WTC11 (cell line): ENCODE data around the gene CTNNA2. TPM values are rescaled to one million over a fixed set of nuclear protein-coding genes. Genes with fewer than 3 reads are reported as not detected.

ENCODE experiments used
- ATAC-seq: fragments of 200-7000 bp; cut with Tn5 transposase; 2 replicates; pipeline ENCODE4 v1.10.0; 2021; ENCODE audit warnings: mild to moderate bottlenecking, moderate library complexity
- CTCF ChIA-PET: fragments of 300-600 bp; sonication (Branson Sonifier 250); formaldehyde crosslinking; loops from one replicate; lab custom pipeline; 2021; ENCODE audit warnings: antibody characterized with exemption; lab: Charles Lee
- POLR2A ChIA-PET: fragments of 350-600 bp; sonication (Branson Sonifier 250); formaldehyde crosslinking; loops from one replicate; lab custom pipeline; 2021; ENCODE audit warnings: antibody characterized with exemption; lab: Charles Lee
- DNase-seq: peaks from one replicate; pipeline ENCODE4 v3.0.0; 2021; ENCODE audit warnings: low spot score
- H3K27ac Mint-ChIP-seq: 2 replicates; pipeline ENCODE4 v1.8.0; 2021; ENCODE audit warnings: mixed read lengths
- H3K27me3 Mint-ChIP-seq: 2 replicates; pipeline ENCODE4 v1.8.0; 2021; ENCODE audit warnings: low read depth, mild to moderate bottlenecking, moderate library complexity, mixed read lengths
- H3K36me3 Mint-ChIP-seq: 2 replicates; pipeline ENCODE4 v1.8.0; 2021; ENCODE audit warnings: mixed read lengths
- H3K4me1 Mint-ChIP-seq: 2 replicates; pipeline ENCODE4 v1.8.0; 2022; ENCODE audit warnings: mixed read lengths
- H3K4me3 Mint-ChIP-seq: 2 replicates; pipeline ENCODE4 v1.8.0; 2021; ENCODE audit warnings: mild to moderate bottlenecking, moderate library complexity, mixed read lengths
- H3K9me3 Mint-ChIP-seq: 2 replicates; pipeline ENCODE4 v1.8.0; 2021; ENCODE audit warnings: mixed read lengths
- CREM ChIP-seq: sonication (generic); formaldehyde crosslinking; IDR thresholded peaks from 2 replicates; pipeline ENCODE4 v1.8.1; 2022; ENCODE audit warnings: mild to moderate bottlenecking, missing genetic modification reagents, moderate library complexity
- CTCF ChIP-seq: fragments of 200-600 bp; IDR thresholded peaks from 2 replicates; pipeline ENCODE4 v1.8.0; 2022; ENCODE audit warnings: antibody characterized with exemption
- E2F4 ChIP-seq: sonication (generic); formaldehyde crosslinking; IDR thresholded peaks from 2 replicates; pipeline ENCODE4 v1.8.1; 2022; ENCODE audit warnings: low read depth, mild to moderate bottlenecking, moderate library complexity, missing genetic modification reagents, borderline replicate concordance
- ETV6 ChIP-seq: sonication (generic); formaldehyde crosslinking; IDR thresholded peaks from 2 replicates; pipeline ENCODE4 v1.8.1; 2022; ENCODE audit warnings: mild to moderate bottlenecking, missing genetic modification reagents
- FOXJ3 ChIP-seq: sonication (generic); formaldehyde crosslinking; IDR thresholded peaks from 2 replicates; pipeline ENCODE4 v1.9.0; 2021; ENCODE audit warnings: missing genetic modification reagents, mild to moderate bottlenecking, borderline replicate concordance
- HMGXB4 ChIP-seq: sonication (generic); formaldehyde crosslinking; IDR thresholded peaks from 2 replicates; pipeline ENCODE4 v1.8.1; 2023; ENCODE audit warnings: mild to moderate bottlenecking, moderate library complexity, missing genetic modification reagents
- NFYB ChIP-seq: sonication (generic); formaldehyde crosslinking; conservative IDR thresholded peaks from 2 replicates; pipeline ENCODE4 v1.8.0; 2022; ENCODE audit warnings: low read depth, missing genetic modification reagents
- NR3C1 ChIP-seq: sonication (generic); formaldehyde crosslinking; conservative IDR thresholded peaks from 2 replicates; pipeline ENCODE4 v1.8.1; 2023; ENCODE audit warnings: low read depth, mild to moderate bottlenecking, missing genetic modification reagents
- OVOL2 ChIP-seq: fragments of 250-450 bp; sonication (Bioruptor Pico); IDR thresholded peaks from 2 replicates; pipeline ENCODE4 v1.9.0; 2021; ENCODE audit warnings: mild to moderate bottlenecking, borderline replicate concordance
- PRDM15 ChIP-seq: sonication (generic); formaldehyde crosslinking; IDR thresholded peaks from 2 replicates; pipeline ENCODE4 v1.8.0; 2022; ENCODE audit warnings: missing genetic modification reagents
- RELA ChIP-seq: sonication (generic); formaldehyde crosslinking; IDR thresholded peaks from 2 replicates; pipeline ENCODE4 v1.8.1; 2022; ENCODE audit warnings: missing genetic modification reagents, mild to moderate bottlenecking, borderline replicate concordance
- ZNF396 ChIP-seq: fragments of 250-450 bp; sonication (Bioruptor Pico); IDR thresholded peaks from 2 replicates; pipeline ENCODE4 v1.8.0; 2021; ENCODE audit warnings: mild to moderate bottlenecking, moderate library complexity, borderline replicate concordance
- ZNF423 ChIP-seq: fragments of 250-450 bp; sonication (Bioruptor Pico); IDR thresholded peaks from 2 replicates; pipeline ENCODE4 v2.1.2; 2022; ENCODE audit warnings: mild to moderate bottlenecking, moderate library complexity
- total RNA-seq: library from RNA; stranded (reverse); gene quantifications from 3 replicates; pipeline ENCODE4 v1.2.3, GENCODE V29; 2021
- TF ChIP-seq, protein P1 (sequence below): fragments of 250-450 bp; sonication (Bioruptor Pico); IDR thresholded peaks from 2 replicates; pipeline ENCODE4 v1.9.0; 2021; ENCODE audit warnings: mild to moderate bottlenecking
- TF ChIP-seq, protein P2 (sequence below): sonication (generic); formaldehyde crosslinking; IDR thresholded peaks from 2 replicates; pipeline ENCODE4 v1.8.1; 2023; ENCODE audit warnings: mild to moderate bottlenecking, missing genetic modification reagents, moderate library complexity
- TF ChIP-seq, protein P3 (sequence below): fragments of 250-450 bp; sonication (Bioruptor Pico); IDR thresholded peaks from 2 replicates; pipeline ENCODE4 v1.8.0; 2021; ENCODE audit warnings: mild to moderate bottlenecking
- TF ChIP-seq, protein P4 (sequence below): sonication (generic); formaldehyde crosslinking; IDR thresholded peaks from 2 replicates; pipeline ENCODE4 v1.8.1; 2022; ENCODE audit warnings: low read depth, missing genetic modification reagents, borderline replicate concordance

Gene CTNNA2
- total RNA-seq, 1 experiment from 2014 or later = 3.8 TPM

- TF ChIP-seq RELA (CRISPR knock-in tag) = no peak
- no peak for TF ChIP-seq FOXJ3
- TF ChIP-seq E2F4 (CRISPR knock-in tag) = no peak
Observed at GRCh38 chr2:79669714-79670113, 156.9 kb downstream of the CTNNA2 start (continued).

GRCh38 chr2:79670198-79670597 is 157.3 kb downstream of the CTNNA2 start:
- no peaks in the 10 kb centered on the region for H3K36me3 Mint-ChIP-seq
- ATAC-seq = peak; percentile 100
- no peak overlapping the region for H3K27ac Mint-ChIP-seq
- POLR2A ChIA-PET = no interaction called here
- peaks cover 26% of the 10 kb centered on the region for H3K4me1 Mint-ChIP-seq
- H3K27me3 Mint-ChIP-seq = no peaks in the 10 kb centered on the region
- DNase-seq = peak; percentile 88
- CTCF ChIA-PET = interaction anchor here (0.6 to 3.2 kb wide), 25 partner anchors 9 to 629 kb away, joined by 3 to 37 read pairs (median 4); partner anchors contain the start of gene CTNNA2
- TF ChIP-seq ETV6 (CRISPR knock-in tag) (0 out of 2 replicates have a peak, but pooled peaks have one; percentile 21), ZNF423 (peak; percentile 62; the same call in 1 of the 2 replicates), PRDM15 (CRISPR knock-in tag) (peak; percentile 97), CREM (no peak)
- TF ChIP-seq, protein P1, sequence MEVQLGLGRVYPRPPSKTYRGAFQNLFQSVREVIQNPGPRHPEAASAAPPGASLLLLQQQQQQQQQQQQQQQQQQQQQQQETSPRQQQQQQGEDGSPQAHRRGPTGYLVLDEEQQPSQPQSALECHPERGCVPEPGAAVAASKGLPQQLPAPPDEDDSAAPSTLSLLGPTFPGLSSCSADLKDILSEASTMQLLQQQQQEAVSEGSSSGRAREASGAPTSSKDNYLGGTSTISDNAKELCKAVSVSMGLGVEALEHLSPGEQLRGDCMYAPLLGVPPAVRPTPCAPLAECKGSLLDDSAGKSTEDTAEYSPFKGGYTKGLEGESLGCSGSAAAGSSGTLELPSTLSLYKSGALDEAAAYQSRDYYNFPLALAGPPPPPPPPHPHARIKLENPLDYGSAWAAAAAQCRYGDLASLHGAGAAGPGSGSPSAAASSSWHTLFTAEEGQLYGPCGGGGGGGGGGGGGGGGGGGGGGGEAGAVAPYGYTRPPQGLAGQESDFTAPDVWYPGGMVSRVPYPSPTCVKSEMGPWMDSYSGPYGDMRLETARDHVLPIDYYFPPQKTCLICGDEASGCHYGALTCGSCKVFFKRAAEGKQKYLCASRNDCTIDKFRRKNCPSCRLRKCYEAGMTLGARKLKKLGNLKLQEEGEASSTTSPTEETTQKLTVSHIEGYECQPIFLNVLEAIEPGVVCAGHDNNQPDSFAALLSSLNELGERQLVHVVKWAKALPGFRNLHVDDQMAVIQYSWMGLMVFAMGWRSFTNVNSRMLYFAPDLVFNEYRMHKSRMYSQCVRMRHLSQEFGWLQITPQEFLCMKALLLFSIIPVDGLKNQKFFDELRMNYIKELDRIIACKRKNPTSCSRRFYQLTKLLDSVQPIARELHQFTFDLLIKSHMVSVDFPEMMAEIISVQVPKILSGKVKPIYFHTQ (CRISPR knock-in tag) = no peak
- TF ChIP-seq, protein P2, sequence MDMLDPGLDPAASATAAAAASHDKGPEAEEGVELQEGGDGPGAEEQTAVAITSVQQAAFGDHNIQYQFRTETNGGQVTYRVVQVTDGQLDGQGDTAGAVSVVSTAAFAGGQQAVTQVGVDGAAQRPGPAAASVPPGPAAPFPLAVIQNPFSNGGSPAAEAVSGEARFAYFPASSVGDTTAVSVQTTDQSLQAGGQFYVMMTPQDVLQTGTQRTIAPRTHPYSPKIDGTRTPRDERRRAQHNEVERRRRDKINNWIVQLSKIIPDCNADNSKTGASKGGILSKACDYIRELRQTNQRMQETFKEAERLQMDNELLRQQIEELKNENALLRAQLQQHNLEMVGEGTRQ (CRISPR knock-in tag) = 0 out of 2 replicates have a peak, but pooled peaks have one; percentile 11
- TF ChIP-seq, protein P3, sequence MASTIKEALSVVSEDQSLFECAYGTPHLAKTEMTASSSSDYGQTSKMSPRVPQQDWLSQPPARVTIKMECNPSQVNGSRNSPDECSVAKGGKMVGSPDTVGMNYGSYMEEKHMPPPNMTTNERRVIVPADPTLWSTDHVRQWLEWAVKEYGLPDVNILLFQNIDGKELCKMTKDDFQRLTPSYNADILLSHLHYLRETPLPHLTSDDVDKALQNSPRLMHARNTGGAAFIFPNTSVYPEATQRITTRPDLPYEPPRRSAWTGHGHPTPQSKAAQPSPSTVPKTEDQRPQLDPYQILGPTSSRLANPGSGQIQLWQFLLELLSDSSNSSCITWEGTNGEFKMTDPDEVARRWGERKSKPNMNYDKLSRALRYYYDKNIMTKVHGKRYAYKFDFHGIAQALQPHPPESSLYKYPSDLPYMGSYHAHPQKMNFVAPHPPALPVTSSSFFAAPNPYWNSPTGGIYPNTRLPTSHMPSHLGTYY (CRISPR knock-in tag) = no peak
- no peak overlapping the region for H3K4me3 Mint-ChIP-seq
- H3K9me3 Mint-ChIP-seq = peaks cover 6% of the 10 kb centered on the region; the same call in 1 of the 2 replicates

GRCh38 chr2:79686884-79687283 is 174.0 kb downstream of the CTNNA2 start:
- H3K27me3 Mint-ChIP-seq = no peaks in the 10 kb centered on the region
- POLR2A ChIA-PET = interaction anchor here (0.7 kb wide), 1 partner anchor 275 kb away, joined by 4 read pairs; no protein-coding TSS in a partner anchor
- ATAC-seq = no peak
- no peak for DNase-seq
- no peak overlapping the region for H3K4me3 Mint-ChIP-seq
- peaks cover 2% of the 10 kb centered on the region for H3K36me3 Mint-ChIP-seq
- CTCF ChIA-PET = interaction anchor here (1.6 kb wide), 1 partner anchor 17 kb away, joined by 7 read pairs; no protein-coding TSS in a partner anchor
- peaks cover 9% of the 10 kb centered on the region for H3K9me3 Mint-ChIP-seq
- no peak overlapping the region for H3K27ac Mint-ChIP-seq
- peaks cover 5% of the 10 kb centered on the region; the same call in 1 of the 2 replicates for H3K4me1 Mint-ChIP-seq
- TF ChIP-seq OVOL2 (CRISPR knock-in tag) (no peak), CTCF (no peak), NFYB (CRISPR knock-in tag) (no peak), HMGXB4 (CRISPR knock-in tag) (no peak), NR3C1 (CRISPR knock-in tag) (no peak), ZNF396 (CRISPR knock-in tag) (no peak)
- TF ChIP-seq, protein P4, sequence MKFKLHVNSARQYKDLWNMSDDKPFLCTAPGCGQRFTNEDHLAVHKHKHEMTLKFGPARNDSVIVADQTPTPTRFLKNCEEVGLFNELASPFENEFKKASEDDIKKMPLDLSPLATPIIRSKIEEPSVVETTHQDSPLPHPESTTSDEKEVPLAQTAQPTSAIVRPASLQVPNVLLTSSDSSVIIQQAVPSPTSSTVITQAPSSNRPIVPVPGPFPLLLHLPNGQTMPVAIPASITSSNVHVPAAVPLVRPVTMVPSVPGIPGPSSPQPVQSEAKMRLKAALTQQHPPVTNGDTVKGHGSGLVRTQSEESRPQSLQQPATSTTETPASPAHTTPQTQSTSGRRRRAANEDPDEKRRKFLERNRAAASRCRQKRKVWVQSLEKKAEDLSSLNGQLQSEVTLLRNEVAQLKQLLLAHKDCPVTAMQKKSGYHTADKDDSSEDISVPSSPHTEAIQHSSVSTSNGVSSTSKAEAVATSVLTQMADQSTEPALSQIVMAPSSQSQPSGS (CRISPR knock-in tag) = no peak
